ENCODE measurements around the gene MAP6D1. TPM values are rescaled to one million over a fixed set of nuclear protein-coding genes. Genes with fewer than 3 reads are reported as not detected.

Gene MAP6D1
- total RNA-seq, 1 donor from 2014 or later: 4.2 TPM

DNA sequence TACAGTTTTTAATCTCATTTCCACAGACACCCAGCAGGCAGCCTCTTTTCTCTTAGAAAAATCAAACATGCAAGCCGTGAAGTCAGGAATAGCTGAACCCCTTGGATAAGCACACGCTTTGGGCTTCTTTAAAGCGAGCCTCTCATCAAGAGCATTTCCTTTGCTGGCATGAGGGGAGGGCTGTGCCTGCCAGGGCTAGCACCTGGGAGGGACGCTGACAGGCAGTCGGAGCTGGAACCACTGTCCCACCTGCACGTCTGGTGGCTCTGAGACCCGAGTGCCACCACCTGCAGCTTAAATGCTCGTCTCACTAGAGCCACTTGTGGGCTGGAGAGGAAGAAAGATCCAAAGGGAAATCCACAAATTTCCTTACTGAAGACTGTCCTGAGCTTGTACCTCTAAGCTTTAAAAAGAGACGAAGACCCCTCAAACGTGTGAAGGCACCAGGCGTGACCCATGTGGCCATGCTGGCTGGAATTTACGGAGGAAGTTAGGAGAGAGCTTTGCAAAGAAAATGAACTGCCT lies 9.4 kb downstream of the MAP6D1 start:
- no peaks in the 10 kb centered on the region for H3K27me3 Mint-ChIP-seq (ENCODE audit: unreplicated experiment)
- H3K27ac Mint-ChIP-seq (ENCODE audit: unreplicated experiment): no peak overlapping the region
- no peak for TF ChIP-seq CTCF (IDR thresholded peaks at IDR 0.05)
- no peaks in the 10 kb centered on the region for H3K9me3 Mint-ChIP-seq (ENCODE audit: unreplicated experiment)
- no peak for DNase-seq (ENCODE audit: extremely low spot score, unreplicated experiment)
- H3K4me1 Mint-ChIP-seq (ENCODE audit: unreplicated experiment): no peaks in the 10 kb centered on the region
- peaks cover 15% of the 10 kb centered on the region for H3K36me3 Mint-ChIP-seq (ENCODE audit: unreplicated experiment)
- no peak overlapping the region for H3K4me3 Mint-ChIP-seq (ENCODE audit: unreplicated experiment)

GRCh38 chr3:183815563-183815940 lies 9.8 kb downstream of the MAP6D1 start:
- DNase-seq (ENCODE audit: extremely low spot score, unreplicated experiment): no peak
- H3K27me3 Mint-ChIP-seq (ENCODE audit: unreplicated experiment): no peaks in the 10 kb centered on the region
- H3K36me3 Mint-ChIP-seq (ENCODE audit: unreplicated experiment): peaks cover 15% of the 10 kb centered on the region
- no peak overlapping the region for H3K4me3 Mint-ChIP-seq (ENCODE audit: unreplicated experiment)
- H3K4me1 Mint-ChIP-seq (ENCODE audit: unreplicated experiment): no peaks in the 10 kb centered on the region
- no peak overlapping the region for H3K27ac Mint-ChIP-seq (ENCODE audit: unreplicated experiment)
- TF ChIP-seq CTCF (IDR thresholded peaks at IDR 0.05): no peak
- no peaks in the 10 kb centered on the region for H3K9me3 Mint-ChIP-seq (ENCODE audit: unreplicated experiment)

- H3K4me1 Mint-ChIP-seq (ENCODE audit: unreplicated experiment): no peaks in the 10 kb centered on the region
- peaks cover 25% of the 10 kb centered on the region for H3K36me3 Mint-ChIP-seq (ENCODE audit: unreplicated experiment)
- no peak overlapping the region for H3K4me3 Mint-ChIP-seq (ENCODE audit: unreplicated experiment)
- H3K9me3 Mint-ChIP-seq (ENCODE audit: unreplicated experiment): no peaks in the 10 kb centered on the region
- TF ChIP-seq CTCF (IDR thresholded peaks at IDR 0.05): no peak
- no peak for DNase-seq (ENCODE audit: extremely low spot score, unreplicated experiment)
- H3K27ac Mint-ChIP-seq (ENCODE audit: unreplicated experiment): no peak overlapping the region
- H3K27me3 Mint-ChIP-seq (ENCODE audit: unreplicated experiment): no peaks in the 10 kb centered on the region
These were observed 11.1 kb downstream of the MAP6D1 start for GRCh38 chr3:183814240-183814639.

GRCh38 chr3:183812761-183813445 lies 12.5 kb downstream of the MAP6D1 start:
- Mint-ChIP-seq H3K36me3 (ENCODE audit: unreplicated experiment) (peaks cover 35% of the 10 kb centered on the region), H3K9me3 (ENCODE audit: unreplicated experiment) (no peaks in the 10 kb centered on the region), H3K27me3 (ENCODE audit: unreplicated experiment) (no peaks in the 10 kb centered on the region), H3K4me1 (ENCODE audit: unreplicated experiment) (no peaks in the 10 kb centered on the region), H3K4me3 (ENCODE audit: unreplicated experiment) (no peak overlapping the region), H3K27ac (ENCODE audit: unreplicated experiment) (peak overlapping the region; percentile 41)
- no peak for TF ChIP-seq CTCF (IDR thresholded peaks at IDR 0.05)
- DNase-seq (ENCODE audit: extremely low spot score, unreplicated experiment): no peak

DNA sequence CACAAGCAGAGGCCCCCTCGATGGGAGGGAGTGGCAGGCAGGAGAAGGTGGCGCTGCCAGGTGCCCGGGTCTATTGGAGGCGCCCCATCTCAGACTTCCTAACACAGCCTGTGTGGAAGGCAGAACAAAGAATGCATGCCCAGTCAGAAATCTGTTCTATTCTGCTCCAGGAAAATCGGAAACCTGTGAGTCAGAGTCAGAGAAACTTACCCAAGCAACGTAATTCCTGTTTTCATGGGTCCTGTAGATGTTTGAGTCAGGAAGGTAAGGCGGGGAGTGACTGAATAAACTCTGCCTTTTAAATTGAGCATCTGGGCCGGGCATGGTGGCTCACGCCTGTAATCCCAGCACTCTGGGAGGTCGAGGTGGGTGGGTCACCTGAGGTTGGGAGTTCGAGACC lies 13.7 kb downstream of the MAP6D1 start:
- Mint-ChIP-seq H3K4me3 (ENCODE audit: unreplicated experiment) (no peak overlapping the region), H3K9me3 (ENCODE audit: unreplicated experiment) (no peaks in the 10 kb centered on the region), H3K27ac (ENCODE audit: unreplicated experiment) (no peak overlapping the region), H3K27me3 (ENCODE audit: unreplicated experiment) (no peaks in the 10 kb centered on the region), H3K36me3 (ENCODE audit: unreplicated experiment) (peaks cover 46% of the 10 kb centered on the region), H3K4me1 (ENCODE audit: unreplicated experiment) (no peaks in the 10 kb centered on the region)
- DNase-seq (ENCODE audit: extremely low spot score, unreplicated experiment): no peak
- no peak for TF ChIP-seq CTCF (IDR thresholded peaks at IDR 0.05)
